Activated CD8-positive, alpha-beta memory T cell treated with anti-CD3 and anti-CD28 coated beads, Interleukin-2, amount 10 ng/mL, durations not matched to agents 7 days and 5 days (primary cell): ENCODE data around the gene BICDL1. TPM values are rescaled to one million over a fixed set of nuclear protein-coding genes. Genes with fewer than 3 reads are reported as not detected.

ENCODE experiments used
- ATAC-seq: fragments of 150-1000 bp; cut with Tn5 transposase; one replicate; pipeline ENCODE4 v1.10.0; 2021; ENCODE audit warnings: moderate library complexity
- CTCF ChIA-PET: fragments of 350-600 bp; sonication (Branson Sonifier 250); formaldehyde crosslinking; loops from one replicate; lab custom pipeline; 2021; ENCODE audit warnings: antibody characterized with exemption; lab: Charles Lee
- DNase-seq: peaks from one replicate; pipeline ENCODE4 v3.0.0-alpha.2; 2020
- H3K27ac Mint-ChIP-seq: one replicate; pipeline ENCODE4 v1.8.0; 2021; ENCODE audit warnings: mild to moderate bottlenecking, mixed read lengths
- H3K27me3 Mint-ChIP-seq: one replicate; pipeline ENCODE4 v1.8.0; 2021; ENCODE audit warnings: mixed read lengths
- H3K36me3 Mint-ChIP-seq: one replicate; pipeline ENCODE4 v1.8.0; 2021; ENCODE audit warnings: mild to moderate bottlenecking, mixed read lengths
- H3K4me1 Mint-ChIP-seq: one replicate; pipeline ENCODE4 v1.8.0; 2021; ENCODE audit warnings: mixed read lengths
- H3K4me3 Mint-ChIP-seq: one replicate; pipeline ENCODE4 v1.8.0; 2021; ENCODE audit warnings: mild to moderate bottlenecking, moderate library complexity, mixed read lengths
- H3K9me3 Mint-ChIP-seq: one replicate; pipeline ENCODE4 v1.8.0; 2022; ENCODE audit warnings: low read depth, mixed read lengths
- total RNA-seq, 2 experiments: library from RNA; stranded (reverse); gene quantifications; one replicate each; pipeline ENCODE4 v1.2.3, GENCODE V29; 2021

Gene BICDL1
- total RNA-seq, 2 experiments from 2014 or later, result 59.8 to 62.9 TPM

DNA sequence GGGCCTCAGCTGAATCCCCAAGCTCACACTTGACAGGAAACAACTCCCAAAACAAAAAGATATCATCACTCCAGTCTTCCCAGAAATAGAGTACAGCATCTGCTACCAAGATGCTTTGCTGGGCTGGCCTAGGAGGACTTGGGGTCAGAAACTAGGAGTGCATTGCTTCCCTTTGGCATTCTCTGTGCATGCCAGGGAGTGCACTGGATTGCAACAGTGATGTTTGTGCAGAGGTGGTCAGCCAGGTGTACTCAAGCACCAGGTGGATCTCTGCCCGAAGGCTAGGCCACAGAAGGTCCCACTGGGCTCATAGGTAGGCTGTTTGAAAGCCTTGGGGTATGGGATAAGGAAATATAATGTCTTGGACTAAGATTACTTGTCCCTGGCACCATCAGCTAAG lies 76.4 kb downstream of the BICDL1 start:
- Mint-ChIP-seq H3K27ac (no peak overlapping the region), H3K4me3 (no peak overlapping the region), H3K27me3 (no peaks in the 10 kb centered on the region), H3K9me3 (no peaks in the 10 kb centered on the region), H3K36me3 (peaks cover 9% of the 10 kb centered on the region), H3K4me1 (no peaks in the 10 kb centered on the region)
- DNase-seq (no peak), ATAC-seq (no peak)
- CTCF ChIA-PET, result interaction anchor here (0.7 to 1.7 kb wide), 4 partner anchors 8 to 20 kb away, joined by 3 to 4 read pairs (median 3); no protein-coding TSS in a partner anchor

DNA sequence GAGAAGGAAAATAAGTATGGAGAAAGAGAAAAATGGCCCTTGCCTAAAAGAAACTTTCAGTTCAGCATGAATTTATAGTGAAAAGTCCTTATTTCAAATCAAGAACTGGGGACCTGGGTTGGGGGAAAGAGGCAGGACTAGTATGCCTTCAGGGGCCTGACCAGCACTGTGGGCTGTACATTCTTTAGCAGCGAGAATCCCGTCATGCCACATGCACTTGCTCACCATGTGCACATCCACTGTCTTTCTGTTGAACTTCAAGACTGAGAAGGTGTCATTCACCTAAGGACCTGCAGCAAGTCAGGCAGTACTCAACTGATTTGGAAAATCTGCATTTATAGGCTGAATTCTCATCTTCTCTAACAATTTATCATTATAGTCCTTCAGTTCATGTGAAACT lies 77.3 kb downstream of the BICDL1 start:
- H3K36me3 Mint-ChIP-seq, result peaks cover 9% of the 10 kb centered on the region
- ATAC-seq, result no peak
- CTCF ChIA-PET, result interaction anchor here (1.5 to 1.7 kb wide), 2 partner anchors 9 to 17 kb away, joined by 3 to 4 read pairs; no protein-coding TSS in a partner anchor
- no peak overlapping the region for H3K4me3 Mint-ChIP-seq
- no peak overlapping the region for H3K27ac Mint-ChIP-seq
- H3K9me3 Mint-ChIP-seq, result no peaks in the 10 kb centered on the region
- H3K27me3 Mint-ChIP-seq, result no peaks in the 10 kb centered on the region
- no peaks in the 10 kb centered on the region for H3K4me1 Mint-ChIP-seq
- DNase-seq, result no peak

DNA sequence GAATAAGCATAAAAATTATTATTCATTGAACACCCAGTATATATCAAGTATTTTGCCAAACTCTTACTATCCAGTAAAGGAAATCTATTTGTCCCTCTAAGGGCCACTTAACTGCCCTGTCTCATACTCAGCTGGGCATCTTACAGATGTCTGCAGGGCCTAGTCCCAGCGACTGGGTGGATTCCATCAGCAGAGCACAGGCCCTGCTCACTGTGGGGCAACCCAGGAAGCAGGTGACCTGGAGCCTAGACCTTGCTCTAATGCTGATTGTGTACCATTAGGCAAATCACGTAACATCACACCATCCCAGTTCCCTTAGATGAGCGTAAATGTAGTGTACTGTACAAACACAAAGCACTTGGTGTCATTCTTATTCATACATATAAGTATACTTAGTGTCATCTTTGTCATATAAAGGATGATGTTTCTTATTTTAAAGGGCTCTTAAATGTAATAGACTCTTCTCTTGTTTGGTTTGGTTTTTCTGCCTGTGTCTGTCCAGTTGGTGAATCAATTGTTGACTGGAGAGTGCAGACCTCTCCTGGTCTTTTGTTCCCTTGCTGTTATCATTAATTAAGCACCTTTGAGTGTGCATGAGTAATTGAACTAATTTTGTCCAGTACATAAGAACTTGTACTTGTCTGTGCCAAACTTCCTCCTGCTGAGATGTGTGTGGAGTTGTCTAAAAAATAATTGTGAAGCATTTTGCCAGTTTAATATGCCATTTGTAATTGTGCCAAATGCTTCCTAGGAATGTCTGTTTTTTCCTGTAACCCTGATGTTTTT lies 78.2 kb downstream of the BICDL1 start:
- no peaks in the 10 kb centered on the region for H3K4me1 Mint-ChIP-seq
- H3K27ac Mint-ChIP-seq, result no peak overlapping the region
- no peak for DNase-seq
- H3K36me3 Mint-ChIP-seq, result peaks cover 10% of the 10 kb centered on the region
- CTCF ChIA-PET, result interaction anchor here (1.7 kb wide), 1 partner anchor 10 kb away, joined by 4 read pairs; no protein-coding TSS in a partner anchor
- H3K4me3 Mint-ChIP-seq, result no peak overlapping the region
- no peaks in the 10 kb centered on the region for H3K9me3 Mint-ChIP-seq
- ATAC-seq, result no peak
- no peaks in the 10 kb centered on the region for H3K27me3 Mint-ChIP-seq

DNA sequence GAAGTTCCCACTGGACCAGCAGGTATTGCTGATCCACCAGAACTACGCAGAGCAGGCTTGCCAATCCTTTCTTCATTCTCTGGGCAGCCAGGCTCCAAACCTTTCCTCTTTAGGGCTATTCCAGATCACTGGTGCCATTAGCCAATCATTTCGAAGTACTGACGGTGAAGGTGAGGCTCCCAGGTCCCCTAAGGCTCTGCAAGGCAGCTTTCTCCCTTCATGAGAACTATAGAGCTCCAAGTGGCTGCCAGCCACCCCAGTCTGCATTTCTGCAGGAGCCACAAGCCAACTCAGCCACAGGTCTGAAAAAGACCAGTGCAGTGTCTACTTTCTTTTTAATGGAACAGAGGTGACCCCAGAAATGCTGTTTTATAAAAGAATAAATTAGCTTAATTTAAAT lies 78.9 kb downstream of the BICDL1 start:
- H3K27me3 Mint-ChIP-seq, result no peaks in the 10 kb centered on the region
- H3K9me3 Mint-ChIP-seq, result no peaks in the 10 kb centered on the region
- no peak overlapping the region for H3K27ac Mint-ChIP-seq
- no peak for ATAC-seq
- no peak for DNase-seq
- CTCF ChIA-PET, result interaction anchor here (1.6 kb wide), 1 partner anchor 19 kb away, joined by 4 read pairs; no protein-coding TSS in a partner anchor
- H3K36me3 Mint-ChIP-seq, result peaks cover 17% of the 10 kb centered on the region
- no peaks in the 10 kb centered on the region for H3K4me1 Mint-ChIP-seq
- no peak overlapping the region for H3K4me3 Mint-ChIP-seq

DNA sequence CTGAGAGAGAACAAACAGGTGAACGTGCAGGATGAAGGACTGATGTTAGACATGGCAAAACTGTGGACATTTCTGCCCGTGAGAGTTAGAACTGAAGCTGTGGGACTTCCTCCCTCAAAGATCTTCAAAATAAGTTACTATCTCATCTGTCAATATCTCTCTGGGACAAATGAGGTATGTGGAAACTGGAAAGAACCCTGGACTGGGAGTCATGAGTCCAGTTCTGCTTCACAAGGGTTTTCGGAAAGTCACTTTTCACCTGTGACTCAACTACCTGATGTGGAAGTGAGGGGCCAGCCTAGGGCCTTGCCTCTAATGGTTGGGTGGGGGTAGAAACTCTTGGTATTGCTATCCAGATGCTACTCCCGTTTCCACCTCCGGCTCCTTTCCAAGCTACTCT lies 80.2 kb downstream of the BICDL1 start:
- no peak overlapping the region for H3K4me3 Mint-ChIP-seq
- no peaks in the 10 kb centered on the region for H3K9me3 Mint-ChIP-seq
- DNase-seq (no peak), ATAC-seq (no peak)
- H3K36me3 Mint-ChIP-seq, result peaks cover 24% of the 10 kb centered on the region
- no peaks in the 10 kb centered on the region for H3K27me3 Mint-ChIP-seq
- no peak overlapping the region for H3K27ac Mint-ChIP-seq
- H3K4me1 Mint-ChIP-seq, result no peaks in the 10 kb centered on the region
- CTCF ChIA-PET, result interaction anchor here (1.6 kb wide), 1 partner anchor 18 kb away, joined by 4 read pairs; no protein-coding TSS in a partner anchor

DNA sequence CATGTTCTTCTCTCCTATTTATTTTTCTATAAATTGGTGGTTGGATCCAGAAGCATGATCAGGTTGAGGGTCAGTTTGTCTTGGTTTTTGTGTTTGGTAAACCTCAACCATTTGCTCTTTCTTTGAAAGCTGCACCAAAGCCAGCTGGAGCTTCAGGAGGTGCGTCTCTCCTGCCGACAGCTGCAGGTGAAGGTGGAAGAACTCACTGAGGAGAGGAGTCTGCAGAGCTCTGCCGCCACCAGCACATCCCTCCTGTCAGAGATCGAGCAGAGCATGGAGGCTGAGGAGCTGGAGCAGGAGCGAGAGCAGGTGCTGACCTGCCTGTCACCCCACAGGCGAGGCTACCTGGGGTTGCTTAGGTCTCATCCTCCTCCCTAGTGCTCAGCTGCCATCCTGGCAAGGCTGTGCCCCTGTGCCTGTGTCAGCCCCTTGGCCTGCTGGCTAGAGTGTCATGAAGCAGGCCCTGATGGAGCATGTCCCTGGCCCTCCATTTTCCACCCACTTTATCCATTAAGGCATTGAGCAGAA lies 82.5 kb downstream of the BICDL1 start:
- CTCF ChIA-PET, result no interaction called here
- ATAC-seq, result no peak
- DNase-seq, result no peak
- peaks cover 30% of the 10 kb centered on the region for H3K36me3 Mint-ChIP-seq
- H3K4me1 Mint-ChIP-seq, result peaks cover 7% of the 10 kb centered on the region
- no peaks in the 10 kb centered on the region for H3K9me3 Mint-ChIP-seq
- H3K27ac Mint-ChIP-seq, result no peak overlapping the region
- no peak overlapping the region for H3K4me3 Mint-ChIP-seq
- H3K27me3 Mint-ChIP-seq, result no peaks in the 10 kb centered on the region

DNA sequence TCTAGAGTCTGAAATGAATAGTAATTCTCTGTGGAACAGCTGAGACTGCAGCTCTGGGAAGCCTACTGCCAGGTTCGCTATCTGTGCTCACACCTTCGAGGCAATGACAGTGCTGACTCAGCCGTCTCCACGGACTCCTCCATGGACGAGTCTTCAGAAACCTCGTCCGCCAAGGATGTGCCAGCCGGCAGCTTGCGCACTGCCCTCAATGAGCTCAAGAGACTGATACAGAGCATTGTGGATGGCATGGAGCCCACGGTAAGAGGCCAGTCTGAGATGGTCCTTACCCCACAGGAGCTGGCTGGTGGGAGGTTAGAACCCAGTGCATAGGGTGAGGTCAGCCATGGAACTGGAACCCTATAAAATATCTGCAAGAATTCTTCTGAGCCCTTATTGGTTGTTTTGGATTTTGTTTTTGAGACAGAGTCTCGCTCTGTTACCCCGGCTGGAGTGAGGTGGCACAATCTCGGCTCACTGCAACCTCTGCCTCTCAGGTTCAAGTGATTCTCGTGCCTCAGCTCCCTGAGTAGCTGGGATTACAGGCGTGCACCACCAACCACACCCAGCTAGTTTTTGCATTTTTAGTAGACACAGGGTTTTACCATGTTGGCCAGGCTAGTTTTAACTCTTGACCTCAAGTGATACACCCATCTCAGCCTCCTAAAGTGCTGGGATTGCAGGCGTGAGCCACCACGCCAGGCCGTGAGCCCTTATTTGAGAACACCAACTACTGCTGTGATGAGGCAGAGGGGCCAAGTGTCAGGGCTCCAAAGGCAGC lies 83.6 kb downstream of the BICDL1 start:
- no peak for DNase-seq
- Mint-ChIP-seq H3K36me3 (peaks cover 29% of the 10 kb centered on the region), H3K27me3 (no peaks in the 10 kb centered on the region), H3K9me3 (no peaks in the 10 kb centered on the region), H3K4me1 (peaks cover 7% of the 10 kb centered on the region), H3K4me3 (no peak overlapping the region), H3K27ac (no peak overlapping the region)
- CTCF ChIA-PET, result no interaction called here
- ATAC-seq, result no peak

DNA sequence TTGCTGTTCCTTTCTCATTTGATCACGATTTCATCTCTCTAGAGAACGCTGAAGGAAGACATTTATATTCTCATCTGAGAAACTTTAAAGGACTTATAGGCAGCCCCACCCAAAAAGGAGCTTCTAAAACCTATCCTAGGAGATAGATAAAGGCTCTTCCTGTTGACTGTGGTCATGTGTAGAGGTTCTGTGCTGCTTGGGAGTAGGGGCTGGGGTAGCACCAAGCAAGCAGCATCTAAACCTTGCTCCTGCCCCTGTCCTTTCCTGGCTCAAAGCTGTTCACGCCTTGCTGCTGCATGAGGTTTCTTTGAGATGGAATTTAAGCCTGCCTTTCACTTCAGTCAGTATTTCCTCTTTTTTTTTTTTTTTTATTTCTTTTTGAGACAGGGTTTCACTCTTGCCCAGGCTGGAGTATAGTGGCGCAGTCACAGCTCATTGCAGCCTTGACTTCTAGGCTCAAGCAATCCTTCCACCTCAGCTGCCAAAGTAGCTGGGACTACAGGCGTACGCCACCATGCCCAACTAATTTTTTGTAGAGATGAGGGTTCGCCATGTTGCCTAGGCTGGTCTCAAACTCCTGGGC lies 86.1 kb downstream of the BICDL1 start:
- Mint-ChIP-seq H3K9me3 (no peaks in the 10 kb centered on the region), H3K27me3 (no peaks in the 10 kb centered on the region), H3K4me3 (no peak overlapping the region), H3K4me1 (peaks cover 7% of the 10 kb centered on the region), H3K27ac (peak overlapping the region; percentile 46), H3K36me3 (peaks cover 29% of the 10 kb centered on the region)
- ATAC-seq (no peak), DNase-seq (no peak)
- CTCF ChIA-PET, result no interaction called here

DNA sequence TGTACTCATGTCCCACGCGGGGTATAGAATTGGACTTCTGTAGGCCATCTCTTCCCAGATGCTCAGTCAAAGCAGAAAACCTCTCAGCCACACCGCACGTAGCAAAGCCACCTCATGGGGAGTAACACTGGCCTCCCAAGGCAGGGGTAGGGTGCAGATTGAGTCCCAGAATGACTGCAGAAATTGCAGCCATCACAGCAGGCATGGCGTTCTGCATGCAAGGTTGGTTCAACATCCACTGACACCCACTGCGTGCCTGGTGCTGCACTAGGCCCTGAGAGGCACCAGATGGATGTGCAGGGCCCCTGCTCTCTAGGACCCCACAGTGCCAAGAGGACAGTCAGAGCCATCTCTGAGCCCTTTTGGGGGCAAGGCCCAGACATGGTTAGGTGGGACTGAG lies 87.6 kb downstream of the BICDL1 start:
- H3K27me3 Mint-ChIP-seq, result no peaks in the 10 kb centered on the region
- H3K27ac Mint-ChIP-seq, result no peak overlapping the region
- DNase-seq (no peak), ATAC-seq (no peak)
- H3K4me3 Mint-ChIP-seq, result no peak overlapping the region
- peaks cover 31% of the 10 kb centered on the region for H3K36me3 Mint-ChIP-seq
- no peaks in the 10 kb centered on the region for H3K9me3 Mint-ChIP-seq
- CTCF ChIA-PET, result no interaction called here
- peaks cover 7% of the 10 kb centered on the region for H3K4me1 Mint-ChIP-seq

DNA sequence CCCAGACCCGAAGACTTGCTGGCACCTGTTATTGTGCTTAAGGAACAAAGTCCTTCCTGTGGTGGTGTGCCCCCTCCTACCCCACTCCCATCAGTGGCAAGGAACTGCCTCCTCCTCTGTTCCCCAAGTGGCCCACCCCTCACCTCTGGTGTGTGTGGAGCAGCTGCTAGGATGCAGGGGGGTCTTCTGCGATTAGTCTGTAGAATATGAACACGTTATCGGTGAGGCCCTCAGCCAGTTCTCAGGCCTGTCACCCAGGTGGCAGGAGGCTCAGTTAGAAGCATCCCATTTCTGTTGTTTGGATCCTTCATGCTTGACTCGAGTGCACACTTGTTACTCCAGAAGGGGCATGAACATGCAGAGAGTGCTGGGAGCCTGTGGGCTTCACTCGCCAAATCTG lies 88.2 kb downstream of the BICDL1 start:
- Mint-ChIP-seq H3K4me1 (peaks cover 7% of the 10 kb centered on the region), H3K27me3 (no peaks in the 10 kb centered on the region), H3K36me3 (peaks cover 31% of the 10 kb centered on the region), H3K27ac (no peak overlapping the region), H3K4me3 (no peak overlapping the region), H3K9me3 (no peaks in the 10 kb centered on the region)
- ATAC-seq (no peak), DNase-seq (no peak)
- CTCF ChIA-PET, result interaction anchor here (1.3 kb wide), 1 partner anchor 139 kb away, joined by 3 read pairs; no protein-coding TSS in a partner anchor

DNA sequence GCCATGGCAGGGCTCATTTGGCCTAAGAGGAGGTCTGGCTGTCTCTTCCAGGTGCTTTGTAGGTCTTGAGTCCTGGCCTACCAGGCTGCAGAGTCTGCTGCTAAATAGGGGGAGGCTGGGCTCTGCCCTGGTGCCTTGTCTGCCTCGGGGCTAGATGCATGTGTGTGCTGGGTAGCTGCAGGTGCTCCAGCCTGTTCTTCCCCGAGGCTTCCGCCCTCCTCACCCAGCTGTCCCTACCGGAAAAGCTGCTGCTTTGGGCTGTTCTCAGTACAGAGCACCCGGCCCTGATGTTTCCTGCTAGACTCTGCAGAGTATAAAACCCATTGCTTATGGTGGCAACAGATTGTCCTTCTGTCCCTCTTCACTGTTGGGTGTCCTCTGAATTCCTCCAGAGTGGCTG lies 89.8 kb downstream of the BICDL1 start:
- CTCF ChIA-PET, result interaction anchor here (0.9 to 1.7 kb wide), 2 partner anchors 8 to 79 kb away, joined by 3 to 6 read pairs; no protein-coding TSS in a partner anchor
- no peaks in the 10 kb centered on the region for H3K9me3 Mint-ChIP-seq
- no peaks in the 10 kb centered on the region for H3K27me3 Mint-ChIP-seq
- H3K27ac Mint-ChIP-seq, result no peak overlapping the region
- no peak overlapping the region for H3K4me3 Mint-ChIP-seq
- ATAC-seq (no peak), DNase-seq (no peak)
- H3K36me3 Mint-ChIP-seq, result peaks cover 24% of the 10 kb centered on the region
- peaks cover 7% of the 10 kb centered on the region for H3K4me1 Mint-ChIP-seq

DNA sequence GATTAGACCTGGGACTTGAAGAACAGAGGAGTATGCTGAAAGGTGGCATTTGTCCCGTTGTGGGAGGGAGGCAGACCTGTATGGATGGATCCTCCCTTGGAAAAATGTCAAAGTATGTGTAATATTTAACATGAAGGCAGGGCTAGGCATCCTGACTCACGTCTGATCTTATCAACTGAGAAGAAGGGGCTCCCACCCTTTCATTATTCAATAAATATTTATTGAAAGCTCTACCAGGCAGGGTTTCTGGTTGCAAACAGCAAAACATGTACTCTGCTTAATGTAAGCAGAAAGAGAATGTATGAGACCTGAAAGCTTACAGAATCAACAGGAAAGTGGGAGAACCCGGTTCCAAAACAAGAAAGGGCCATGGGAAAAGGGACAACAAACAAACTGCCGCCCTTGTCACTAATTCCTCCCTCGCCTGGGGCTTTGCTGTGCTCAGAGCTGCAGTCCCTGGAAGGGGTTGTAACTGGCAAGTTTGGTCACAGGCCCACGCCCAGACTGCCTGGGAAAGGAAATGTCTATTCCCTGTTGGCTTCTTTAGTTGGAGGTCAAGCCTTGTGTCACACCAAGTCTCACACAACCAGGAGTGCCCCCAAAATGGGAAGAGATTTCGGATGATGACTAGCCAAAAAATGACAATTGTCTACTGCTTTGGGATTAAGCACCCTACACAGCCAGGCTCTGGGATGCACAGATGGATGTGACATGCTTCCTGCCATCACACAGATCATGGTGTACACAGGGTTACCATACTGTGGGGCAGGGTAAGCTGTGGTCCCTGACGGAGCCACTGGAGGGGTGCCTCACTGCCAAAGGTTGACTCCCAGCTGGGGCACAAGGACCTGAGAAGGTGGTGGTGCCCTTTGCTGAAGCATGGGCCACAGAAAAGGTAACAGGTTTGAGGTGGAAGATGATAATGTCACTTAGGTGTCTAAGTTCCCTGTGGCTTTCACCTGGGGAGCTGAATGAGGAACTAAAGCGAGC lies 90.7 kb downstream of the BICDL1 start:
- CTCF ChIA-PET, result interaction anchor here (0.6 kb wide), 1 partner anchor 14 kb away, joined by 3 read pairs; no protein-coding TSS in a partner anchor
- Mint-ChIP-seq H3K27ac (no peak overlapping the region), H3K4me3 (no peak overlapping the region), H3K36me3 (peaks cover 21% of the 10 kb centered on the region), H3K27me3 (no peaks in the 10 kb centered on the region), H3K4me1 (peaks cover 11% of the 10 kb centered on the region), H3K9me3 (no peaks in the 10 kb centered on the region)
- ATAC-seq, result no peak
- no peak for DNase-seq
